Omental fat pad (tissue), 4 donors: Measurements from ENCODE around the gene TMOD3. TPM values are rescaled to one million over a fixed set of nuclear protein-coding genes. Genes with fewer than 3 reads are reported as not detected.

Experiments
- ATAC-seq: fragments of 150-250 bp; one replicate; pipeline ENCODE4 v1.9.1; 2016; ENCODE audit warnings: mild to moderate bottlenecking, moderate library complexity; ENCODE audit not compliant: low FRiP score
- DNase-seq: peaks from one replicate; pipeline ENCODE4 v3.0.0-alpha.2; 2019; ENCODE audit warnings: low spot score
- CTCF ChIP-seq, 3 donors: fragments of 450-650 bp; IDR thresholded peaks; one replicate each; pipeline ENCODE4 v1.5.1; 2016 to 2017; ENCODE audit warnings: antibody characterized with exemption in 3 of 3, mild to moderate bottlenecking in 3 of 3, moderate library complexity in 2 of 3
- total RNA-seq, 4 donors: library from RNA; depleted of rRNA; stranded (reverse); fragments of >200 nt; gene quantifications; one replicate each; pipeline ENCODE4 v1.1.0, GENCODE V29; 2016

TMOD3 gene
- total RNA-seq, 4 donors from 2014 or later = 25.7 to 47.0 (median 37.3) TPM

DNA sequence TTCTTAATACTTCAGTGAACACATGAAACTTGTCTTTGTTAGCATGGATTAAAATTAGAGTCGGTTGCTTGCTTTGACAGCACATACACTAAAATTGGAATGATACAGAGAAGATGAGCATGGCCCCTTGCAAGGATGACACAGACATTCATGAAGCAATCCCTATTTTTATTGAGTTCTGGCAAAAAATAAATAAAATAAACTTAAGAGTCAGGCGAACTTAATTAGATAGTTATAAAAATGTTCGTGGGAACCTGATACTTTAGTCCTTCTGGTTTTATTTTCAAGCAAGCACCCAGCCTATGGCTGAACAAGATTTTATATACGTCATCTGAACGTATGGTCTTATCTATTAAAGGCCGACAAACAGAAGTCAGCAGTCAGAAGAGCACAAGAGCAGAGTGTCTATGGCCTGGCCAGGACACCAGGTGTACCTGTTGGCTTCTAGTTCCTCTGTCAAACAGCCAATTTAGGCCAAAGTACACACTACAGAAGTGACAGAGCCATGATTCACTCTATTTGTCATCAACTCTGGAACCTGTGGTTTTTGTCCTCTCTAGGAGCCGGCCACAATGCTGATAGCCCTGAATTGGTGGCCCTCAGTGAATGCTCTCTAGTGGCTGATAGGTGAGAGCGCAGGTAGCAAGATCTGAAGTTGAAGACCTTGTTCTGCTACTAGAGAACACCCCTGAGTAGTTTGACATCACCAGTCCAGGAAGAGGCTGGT is 77.8 kb downstream of the TMOD3 start:
- TF ChIP-seq CTCF (IDR thresholded peaks at IDR 0.05) = no peak
- DNase-seq (no peak), ATAC-seq (no peak)

DNA sequence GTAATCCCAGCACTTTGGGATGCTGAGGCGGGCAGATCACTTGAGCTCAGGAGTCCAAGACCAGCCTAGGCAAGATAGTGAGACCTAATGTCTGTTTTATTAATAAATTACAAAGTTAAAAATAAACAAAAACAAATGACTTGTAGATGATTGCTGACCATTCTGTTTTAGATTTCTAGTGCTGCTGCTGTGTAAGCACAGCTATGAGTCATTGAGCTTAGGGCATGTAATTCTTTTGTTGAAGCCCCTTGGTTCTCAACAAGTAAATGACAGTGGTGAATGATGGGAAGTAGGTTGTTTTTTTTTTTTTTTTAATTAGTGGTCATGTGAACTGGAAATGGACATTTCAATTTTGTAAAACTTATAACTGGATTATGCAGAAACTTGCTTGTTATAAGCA is 78.9 kb downstream of the TMOD3 start:
- DNase-seq (no peak), ATAC-seq (no peak)
- TF ChIP-seq CTCF (IDR thresholded peaks at IDR 0.05) = no peak

DNA sequence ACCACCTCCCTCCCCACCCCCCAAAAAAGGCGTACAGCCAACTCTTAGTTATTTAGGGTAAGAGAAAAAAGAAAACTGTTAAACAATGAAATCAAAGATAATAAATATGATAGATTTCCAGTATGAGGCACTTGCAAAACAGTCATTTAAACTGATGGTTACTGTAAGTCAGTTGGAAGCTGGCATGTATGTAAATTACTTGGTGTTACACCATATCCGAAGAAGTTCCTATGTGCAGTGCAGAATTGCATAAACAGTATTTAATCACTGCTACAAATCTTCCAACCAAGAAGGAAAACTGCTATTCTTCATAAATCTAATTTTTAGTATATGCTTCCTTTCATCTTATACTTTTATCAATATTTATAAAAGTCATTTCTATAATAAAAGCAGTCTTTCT is 80.1 kb downstream of the TMOD3 start:
- no peak for TF ChIP-seq CTCF (IDR thresholded peaks at IDR 0.05)
- DNase-seq (no peak), ATAC-seq (no peak)

DNA sequence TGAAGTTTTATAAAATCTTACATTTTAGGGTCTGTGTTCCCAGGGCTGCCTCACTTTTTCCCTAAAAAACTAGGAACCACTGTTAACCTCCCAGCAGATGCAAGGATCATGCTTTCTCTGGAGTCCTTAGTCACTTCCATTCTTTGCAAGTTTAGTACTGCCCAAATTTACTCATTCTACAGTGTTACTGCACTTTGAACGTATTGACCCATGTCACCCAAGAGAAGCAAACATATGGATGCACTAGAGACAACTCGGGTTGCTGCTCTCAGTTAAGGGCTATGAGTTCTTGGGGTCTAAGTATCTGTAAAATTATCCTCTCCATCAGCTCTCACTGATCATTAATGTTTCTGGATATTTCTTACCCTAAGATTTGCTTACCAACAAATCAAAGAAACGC is 83.1 kb downstream of the TMOD3 start:
- DNase-seq (no peak), ATAC-seq (no peak)
- TF ChIP-seq CTCF (IDR thresholded peaks at IDR 0.05) = no peak

DNA sequence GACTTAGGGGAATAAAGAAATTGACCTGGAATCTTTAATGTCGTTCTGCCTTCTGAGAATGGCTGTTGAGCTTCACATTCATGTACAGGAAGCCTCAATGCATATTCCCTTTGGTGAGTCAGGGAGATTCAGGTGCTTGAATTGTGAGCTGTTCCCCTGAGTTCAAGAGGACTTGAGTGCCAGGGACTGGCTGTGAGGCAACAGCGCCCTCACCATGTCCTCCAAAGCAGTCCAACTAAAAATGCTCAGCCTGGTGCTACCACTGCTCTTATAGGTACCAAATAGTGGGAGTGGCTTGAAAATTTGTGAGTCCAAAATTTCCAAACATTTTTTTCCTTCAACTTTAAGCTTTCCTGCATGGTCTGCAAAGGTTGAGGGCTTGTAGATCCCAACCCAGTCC is 88.0 kb downstream of the TMOD3 start:
- DNase-seq (no peak), ATAC-seq (no peak)
- TF ChIP-seq CTCF (IDR thresholded peaks at IDR 0.05) = no peak

GRCh38 chr15:51924156-51925068 is 95.0 kb downstream of the TMOD3 start:
- DNase-seq (no peak), ATAC-seq (no peak)
- no peak for TF ChIP-seq CTCF (IDR thresholded peaks at IDR 0.05)
